MCF 10A (cell line): ENCODE data around the gene ESRRB. TPM values are rescaled to one million over a fixed set of nuclear protein-coding genes. Genes with fewer than 3 reads are reported as not detected.

ENCODE experiments used
- BruUV-seq: library from RNA; stranded (reverse); fragments of 400-500 nt; replicated peaks from 2 replicates; lab custom pipeline; 2021; lab: Mats Ljungman, UMichigan
- CTCF ChIA-PET: fragments of 300-600 bp; sonication (Branson Sonifier 250); formaldehyde crosslinking; extraction: SDS; loops from one replicate; lab custom pipeline; 2021; ENCODE audit warnings: antibody characterized with exemption, inconsistent platforms; lab: Yijun Ruan, JAX
- POLR2A ChIA-PET: fragments of 300-600, 350-650 bp; sonication (Branson Sonifier 250); formaldehyde crosslinking; extraction: SDS; loops from one replicate; lab custom pipeline; 2020; ENCODE audit warnings: antibody characterized with exemption, inconsistent platforms; lab: Yijun Ruan, JAX
- DNase-seq: peaks from one replicate; pipeline ENCODE4 v3.0.0-alpha.2; 2018; ENCODE audit not compliant: unreplicated experiment
- H3K27ac Mint-ChIP-seq: one replicate; pipeline ENCODE4 v1.8.0; 2022; ENCODE audit warnings: mild to moderate bottlenecking, low read depth, mixed read lengths; ENCODE audit not compliant: unreplicated experiment
- H3K27me3 Mint-ChIP-seq: one replicate; pipeline ENCODE4 v1.8.0; 2022; ENCODE audit warnings: mixed read lengths; ENCODE audit not compliant: insufficient read depth, unreplicated experiment
- H3K36me3 Mint-ChIP-seq: one replicate; pipeline ENCODE4 v1.8.0; 2022; ENCODE audit warnings: mild to moderate bottlenecking, moderate library complexity, mixed read lengths; ENCODE audit not compliant: insufficient read depth, unreplicated experiment
- H3K4me1 Mint-ChIP-seq: one replicate; pipeline ENCODE4 v1.8.0; 2022; ENCODE audit warnings: mixed read lengths; ENCODE audit not compliant: insufficient read depth, unreplicated experiment
- H3K4me3 Mint-ChIP-seq: one replicate; pipeline ENCODE4 v1.8.0; 2022; ENCODE audit warnings: mild to moderate bottlenecking, moderate library complexity, mixed read lengths; ENCODE audit not compliant: unreplicated experiment
- H3K9me3 Mint-ChIP-seq: one replicate; pipeline ENCODE4 v1.8.0; 2022; ENCODE audit warnings: mixed read lengths; ENCODE audit not compliant: unreplicated experiment
- CTCF ChIP-seq: fragments of 200-600 bp; IDR thresholded peaks from one replicate; pipeline ENCODE4 v1.8.0; 2022; ENCODE audit warnings: antibody characterized with exemption, mild to moderate bottlenecking; ENCODE audit not compliant: unreplicated experiment
- intact Hi-C: fragments of 100-400 bp; cut with micrococcal nuclease; formaldehyde crosslinking; loops from 2 replicates; pipeline ENCODE4 v1.14.1; 2022
- total RNA-seq: library from RNA; stranded (reverse); gene quantifications from 2 replicates; pipeline ENCODE4 v1.2.3, GENCODE V29; 2022

The ESRRB gene
- total RNA-seq, 1 experiment from 2014 or later, result 0.23 TPM

- no peaks in the 10 kb centered on the region for H3K9me3 Mint-ChIP-seq
- peaks cover 69% of the 10 kb centered on the region for H3K27me3 Mint-ChIP-seq
- peak overlapping the region; percentile 73 for H3K4me3 Mint-ChIP-seq
- ChIA-PET CTCF (interaction anchor here (2.4 kb wide), 1 partner anchor 10 kb away, joined by 11 read pairs; no protein-coding TSS in a partner anchor), POLR2A (no interaction called here)
- no peaks in the 10 kb centered on the region for H3K4me1 Mint-ChIP-seq
- intact Hi-C loops, result no loop called here
- BruUV-seq, result no TSS peak
- no peak for TF ChIP-seq CTCF
- no peaks in the 10 kb centered on the region for H3K36me3 Mint-ChIP-seq
- DNase-seq, result no peak
- H3K27ac Mint-ChIP-seq, result no peak overlapping the region
These were observed 1.2 kb downstream of the ESRRB start for GRCh38 chr14:76376878-76377734.

- TF ChIP-seq CTCF, result no peak
- H3K36me3 Mint-ChIP-seq, result no peaks in the 10 kb centered on the region
- CTCF ChIA-PET, result interaction anchor here (2.4 kb wide), 1 partner anchor 10 kb away, joined by 11 read pairs; no protein-coding TSS in a partner anchor
- H3K9me3 Mint-ChIP-seq, result no peaks in the 10 kb centered on the region
- POLR2A ChIA-PET, result interaction anchor here (0.7 kb wide), 1 partner anchor 517 kb away, joined by 4 read pairs; no protein-coding TSS in a partner anchor
- no peaks in the 10 kb centered on the region for H3K4me1 Mint-ChIP-seq
- H3K27ac Mint-ChIP-seq, result no peak overlapping the region
- BruUV-seq, result no TSS peak
- H3K4me3 Mint-ChIP-seq, result no peak overlapping the region
- intact Hi-C loops, result no loop called here
- no peak for DNase-seq
- H3K27me3 Mint-ChIP-seq, result peaks cover 71% of the 10 kb centered on the region
These were observed 1.8 kb downstream of the ESRRB start for GRCh38 chr14:76377735-76378074.

DNA sequence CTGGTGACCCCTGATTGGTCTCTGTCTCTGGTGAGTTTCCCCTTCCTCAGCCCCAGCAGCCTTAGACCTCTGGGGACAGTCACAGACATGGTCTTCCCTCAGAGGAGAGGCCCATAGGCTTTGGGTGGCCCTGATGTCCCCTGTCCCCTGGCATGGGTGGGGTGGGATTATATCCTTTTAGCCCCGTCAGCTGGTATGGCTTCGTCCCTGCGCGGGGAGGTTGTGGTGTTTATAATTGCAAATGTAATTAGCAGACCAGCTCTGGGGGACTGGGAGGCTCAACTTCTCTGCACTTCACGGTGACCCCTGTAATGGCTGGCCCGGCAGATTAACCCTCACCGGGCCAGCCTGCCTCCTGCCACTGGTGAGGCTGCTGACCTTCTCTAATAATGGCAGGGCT lies 5.1 kb downstream of the ESRRB start:
- no TSS peak for BruUV-seq

More for the DNA sequence above, 5.1 kb downstream of the ESRRB start:
- Mint-ChIP-seq H3K27ac (no peak overlapping the region), H3K9me3 (no peaks in the 10 kb centered on the region), H3K4me1 (no peaks in the 10 kb centered on the region), H3K36me3 (no peaks in the 10 kb centered on the region), H3K27me3 (peaks cover 99% of the 10 kb centered on the region), H3K4me3 (no peak overlapping the region)
- intact Hi-C loops, result no loop called here
- no peak for TF ChIP-seq CTCF
- POLR2A ChIA-PET, result no interaction called here
- no peak for DNase-seq
- CTCF ChIA-PET, result interaction anchor here (0.6 kb wide), 1 partner anchor 15 kb away, joined by 3 read pairs; no protein-coding TSS in a partner anchor
